GM18909 (cell line): ENCODE results near the gene NCS1.

Experiments
- ATAC-seq: cut with Tn5 transposase; IDR thresholded peaks from one replicate; pipeline ENCODE4 v1.9.1; 2021; ENCODE audit warnings: mild to moderate bottlenecking; ENCODE audit not compliant: unreplicated experiment, poor library complexity

Gene NCS1

GRCh38 chr9:130174025-130174424, 1.8 kb downstream of the NCS1 start:
- no peak for ATAC-seq

GRCh38 chr9:130174920-130175321, 2.7 kb downstream of the NCS1 start:
- ATAC-seq: no peak

GRCh38 chr9:130175355-130175754, 3.2 kb downstream of the NCS1 start:
- ATAC-seq: no peak

- no peak for ATAC-seq
These were observed 4.6 kb downstream of the NCS1 start for GRCh38 chr9:130176760-130177159.

GRCh38 chr9:130177898-130178805, 5.9 kb downstream of the NCS1 start:
- no peak for ATAC-seq

GRCh38 chr9:130179331-130179907, 7.2 kb downstream of the NCS1 start:
- ATAC-seq: no peak

- no peak for ATAC-seq
These were observed 8.3 kb downstream of the NCS1 start for GRCh38 chr9:130180516-130180915.

- no peak for ATAC-seq
These were observed 9.6 kb downstream of the NCS1 start for GRCh38 chr9:130181678-130182380.

GRCh38 chr9:130182381-130182909, 10.2 kb downstream of the NCS1 start:
- no peak for ATAC-seq

GRCh38 chr9:130183133-130183762, 11.0 kb downstream of the NCS1 start:
- no peak for ATAC-seq

GRCh38 chr9:130185017-130185416, 12.8 kb downstream of the NCS1 start:
- ATAC-seq: no peak

GRCh38 chr9:130185490-130186031, 13.4 kb downstream of the NCS1 start:
- no peak for ATAC-seq

GRCh38 chr9:130186051-130186450, 13.8 kb downstream of the NCS1 start:
- ATAC-seq: no peak

GRCh38 chr9:130186839-130187522, 14.8 kb downstream of the NCS1 start:
- no peak for ATAC-seq

GRCh38 chr9:130187523-130187846, 15.3 kb downstream of the NCS1 start:
- no peak for ATAC-seq

GRCh38 chr9:130188860-130189481, 16.8 kb downstream of the NCS1 start:
- no peak for ATAC-seq

- no peak for ATAC-seq
These were observed 17.6 kb downstream of the NCS1 start for GRCh38 chr9:130189840-130190239.

- ATAC-seq: no peak
These were observed 19.0 kb downstream of the NCS1 start for GRCh38 chr9:130191068-130191748.

- no peak for ATAC-seq
These were observed 19.5 kb downstream of the NCS1 start for GRCh38 chr9:130191749-130192120.
